ENCODE results near the gene DPCD. TPM values are rescaled to one million over a fixed set of nuclear protein-coding genes. Genes with fewer than 3 reads are reported as not detected.

DPCD gene
- 10 to 100 TPM in 3 of 4 donors, 1 to 10 TPM in 1; 9.3 to 14.4 (median 11.5) TPM for total RNA-seq

- no peak within 1 kb of the TSS for H3K27ac ChIP-seq
- H3K4me1 ChIP-seq: peaks cover 24% of the 10 kb centered on the region
- no peaks in the 10 kb centered on the region for H3K27me3 ChIP-seq
- peak within 1 kb of the TSS; percentile 93 for H3K4me3 ChIP-seq
- H3K9me3 ChIP-seq: no peaks in the 10 kb centered on the region
- DNase-seq (ENCODE audit: low spot score in 2 of 2): peak; percentile 97 to 98
- peaks cover 25% of the 10 kb centered on the region for H3K36me3 ChIP-seq
- under 1% methylated on average over 37 of the region's 50 CpGs for WGBS
- TF ChIP-seq CTCF (IDR thresholded peaks at IDR 0.05) (no peak), POLR2AphosphoS5 (IDR thresholded peaks at IDR 0.05) (peak in 2 of 3 donors; percentile 20 to 23)
Observed at GRCh38 chr10:101587725-101588653, at the start of gene DPCD, which contains the start of gene POLL. Gene DPCD, plus strand, starts transcription at chr10:101588321. Its CDS starts 16 bp downstream, at chr10:101588337. Gene POLL, minus strand, starts transcription at chr10:101588257. Its CDS starts 897 bp downstream, at chr10:101587360.

- TF ChIP-seq CTCF (IDR thresholded peaks at IDR 0.05) (no peak), POLR2A (IDR thresholded peaks at IDR 0.05) (no peak), EP300 (IDR thresholded peaks at IDR 0.05) (no peak), POLR2AphosphoS5 (IDR thresholded peaks at IDR 0.05) (no peak)
- no peaks in the 10 kb centered on the region for H3K27me3 ChIP-seq
- H3K4me1 ChIP-seq: no peaks in the 10 kb centered on the region
- H3K27ac ChIP-seq: no peak overlapping the region
- no peaks in the 10 kb centered on the region for H3K9me3 ChIP-seq
- no peak overlapping the region for H3K4me3 ChIP-seq
- H3K36me3 ChIP-seq: peaks cover 35% of the 10 kb centered on the region
- DNase-seq (ENCODE audit: low spot score in 2 of 2): no peak
- WGBS: 81% methylated on average over 2 of the region's 2 CpGs
Observed at GRCh38 chr10:101538446-101538845, 49.7 kb upstream of the DPCD start.

GRCh38 chr10:101545898-101546297 is 42.2 kb upstream of the DPCD start:
- Histone ChIP-seq H3K9me3 (no peaks in the 10 kb centered on the region), H3K27ac (no peak overlapping the region), H3K4me1 (peaks cover 9% of the 10 kb centered on the region), H3K36me3 (peaks cover 8% of the 10 kb centered on the region), H3K27me3 (no peaks in the 10 kb centered on the region), H3K4me3 (no peak overlapping the region)
- no peak for DNase-seq (ENCODE audit: low spot score in 2 of 2)
- no peak for TF ChIP-seq CTCF (IDR thresholded peaks at IDR 0.05)
- TF ChIP-seq EP300 (IDR thresholded peaks at IDR 0.05): no peak
- no peak for TF ChIP-seq POLR2AphosphoS5 (IDR thresholded peaks at IDR 0.05)
- no peak for TF ChIP-seq POLR2A (IDR thresholded peaks at IDR 0.05)

- Histone ChIP-seq H3K27me3 (no peaks in the 10 kb centered on the region), H3K4me3 (no peak overlapping the region), H3K9me3 (no peaks in the 10 kb centered on the region), H3K27ac (no peak overlapping the region), H3K36me3 (peaks cover 34% of the 10 kb centered on the region), H3K4me1 (peaks cover 9% of the 10 kb centered on the region)
- DNase-seq (ENCODE audit: low spot score in 2 of 2): no peak
- WGBS: 96% methylated on average over 2 of the region's 2 CpGs
- no peak for TF ChIP-seq POLR2A (IDR thresholded peaks at IDR 0.05)
- no peak for TF ChIP-seq POLR2AphosphoS5 (IDR thresholded peaks at IDR 0.05)
- no peak for TF ChIP-seq CTCF (IDR thresholded peaks at IDR 0.05)
- no peak for TF ChIP-seq EP300 (IDR thresholded peaks at IDR 0.05)
Observed at GRCh38 chr10:101550965-101551364, 37.2 kb upstream of the DPCD start.

GRCh38 chr10:101552442-101552841 is 35.7 kb upstream of the DPCD start:
- Histone ChIP-seq H3K9me3 (no peaks in the 10 kb centered on the region), H3K36me3 (peaks cover 34% of the 10 kb centered on the region), H3K4me1 (peaks cover 10% of the 10 kb centered on the region), H3K27me3 (no peaks in the 10 kb centered on the region), H3K27ac (no peak overlapping the region), H3K4me3 (no peak overlapping the region)
- 93% methylated on average over 3 of the region's 3 CpGs for WGBS
- no peak for TF ChIP-seq CTCF (IDR thresholded peaks at IDR 0.05)
- TF ChIP-seq POLR2A (IDR thresholded peaks at IDR 0.05): no peak
- no peak for TF ChIP-seq POLR2AphosphoS5 (IDR thresholded peaks at IDR 0.05)
- TF ChIP-seq EP300 (IDR thresholded peaks at IDR 0.05): no peak
- no peak for DNase-seq (ENCODE audit: low spot score in 2 of 2)
